Mucosa of descending colon (tissue), 3 donors: ENCODE results near the gene VPS29. TPM values are rescaled to one million over a fixed set of nuclear protein-coding genes. Genes with fewer than 3 reads are reported as not detected.
"Not testable (repeated sequence)": the region's sequence is repeated elsewhere in the genome, so short reads cannot be mapped to it uniquely, and the experiment has no call there.

ENCODE experiments used
- ATAC-seq: fragments of 200-7000 bp; cut with Tn5 transposase; one replicate; pipeline ENCODE4 v1.9.1; 2020; ENCODE audit warnings: mild to moderate bottlenecking, moderate library complexity
- DNase-seq, 3 donors: peaks; one replicate each; pipeline ENCODE4 v3.0.0-alpha.2; 2020
- H3K36me3 ChIP-seq: fragments of 200-600 bp; one replicate; pipeline ENCODE4 v1.8.0; 2021; ENCODE audit warnings: low read depth, mild to moderate bottlenecking
- H3K4me1 ChIP-seq: fragments of 200-600 bp; one replicate; pipeline ENCODE4 v1.8.0; 2021; ENCODE audit warnings: low read depth, mild to moderate bottlenecking
- H3K4me3 ChIP-seq: fragments of 200-600 bp; one replicate; pipeline ENCODE4 v1.8.0; 2021; ENCODE audit warnings: mild to moderate bottlenecking
- H3K9me3 ChIP-seq: fragments of 200-600 bp; one replicate; pipeline ENCODE4 v1.8.0; 2021; ENCODE audit warnings: mild to moderate bottlenecking
- CTCF ChIP-seq: fragments of 200-600 bp; IDR thresholded peaks from one replicate; pipeline ENCODE4 v1.8.0; 2022; ENCODE audit warnings: antibody characterized with exemption, mild to moderate bottlenecking
- intact Hi-C, 2 donors: fragments of 100-400 bp; cut with DNase I in 1 of 2; cut with micrococcal nuclease in 1 of 2; formaldehyde crosslinking; loops; one replicate each; pipeline versions ENCODE4 v1.11.0 to v1.11.1; 2022; cut with DNase I, micrococcal nuclease
- total RNA-seq, 3 donors: library from RNA; stranded (reverse); fragmentation: NEBNext Ultra II Directional in 2 of 3; extraction: Animal tissue kit (Norgen Biotek cat#: 25700) in 2 of 3; gene quantifications; one replicate each; pipeline versions ENCODE4 v1.2.1 to v1.2.4, GENCODE V29; 2021 to 2023
- donor health status: DM: no; HTN: no; CAD: no; lungs with moderate emphysema.
- donor health status: DM: no; HTN: no; CAD: no.
- donor health status: DM: no; HTN: yes; CAD: no.

The VPS29 gene
- total RNA-seq, 3 donors from 2014 or later = 99.5 to 127 (median 121) TPM

- Histone ChIP-seq H3K9me3 (no peaks in the 10 kb centered on the region), H3K4me3 (no peak overlapping the region), H3K36me3 (no peaks in the 10 kb centered on the region), H3K4me1 (peaks cover 26% of the 10 kb centered on the region)
- ATAC-seq (no peak), DNase-seq (no peak)
- TF ChIP-seq CTCF = no peak
- intact Hi-C loops = no loop called here
These were observed 30.7 kb upstream of the VPS29 start for GRCh38 chr12:110532644-110533043.

- H3K9me3 ChIP-seq = no peaks in the 10 kb centered on the region
- peak; percentile 88 for ATAC-seq
- peaks cover 23% of the 10 kb centered on the region for H3K4me1 ChIP-seq
- H3K36me3 ChIP-seq = no peaks in the 10 kb centered on the region
- no peak for DNase-seq
- no peak for TF ChIP-seq CTCF
- intact Hi-C loops = no loop called here
- no peak overlapping the region for H3K4me3 ChIP-seq
These were observed 29.9 kb upstream of the VPS29 start for GRCh38 chr12:110531741-110532333.

DNA sequence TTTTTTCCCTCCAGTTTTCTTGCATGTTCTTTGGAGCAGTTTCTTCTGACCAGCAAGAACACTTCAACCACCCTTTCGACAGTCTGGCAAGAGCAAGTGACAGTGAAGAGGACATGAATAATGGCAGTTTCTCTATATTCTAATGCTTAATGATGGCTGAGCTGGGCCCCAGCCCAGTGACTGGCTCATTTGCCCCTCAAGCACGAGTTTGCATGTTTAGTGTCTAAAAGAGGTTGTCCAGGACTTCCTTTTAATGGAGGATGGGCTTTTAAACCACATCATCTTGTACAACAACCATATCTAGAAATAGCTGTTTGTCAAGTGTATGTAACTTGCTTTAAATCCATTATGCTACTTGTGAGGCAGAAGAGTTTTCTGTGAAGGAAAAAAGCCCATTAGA, 28.6 kb upstream of the VPS29 start:
- intact Hi-C loops = no loop called here
- no peak for TF ChIP-seq CTCF
- Histone ChIP-seq H3K4me3 (no peak overlapping the region), H3K36me3 (no peaks in the 10 kb centered on the region), H3K9me3 (no peaks in the 10 kb centered on the region), H3K4me1 (peaks cover 23% of the 10 kb centered on the region)
- ATAC-seq (no peak), DNase-seq (no peak)

DNA sequence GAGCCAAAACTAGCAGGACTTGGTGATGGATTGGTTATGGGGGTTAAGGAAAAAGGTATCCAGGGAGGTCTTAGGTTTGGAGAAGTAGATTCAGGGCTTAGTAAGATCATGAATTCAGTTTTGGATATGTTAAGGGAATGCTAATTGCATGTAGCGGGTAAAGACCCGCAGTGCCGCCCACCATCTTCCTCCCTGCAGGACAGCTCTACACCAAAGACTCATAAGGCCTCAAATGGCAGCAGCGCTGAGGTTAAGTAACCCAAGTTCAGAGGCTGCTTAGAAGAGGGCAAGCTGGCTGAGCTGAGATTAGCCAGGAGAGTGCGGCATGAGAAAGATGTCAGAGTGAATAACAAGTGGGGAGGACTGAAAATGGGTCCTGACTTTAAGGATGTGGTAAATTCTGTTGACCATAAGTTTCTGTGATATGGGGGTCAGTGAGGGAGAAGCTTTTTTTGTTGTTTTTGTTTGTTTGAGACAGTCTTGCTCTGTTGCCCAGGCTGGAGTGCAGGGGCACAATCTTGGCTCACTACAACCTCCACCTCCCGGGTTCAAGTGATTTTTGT, 26.4 kb upstream of the VPS29 start:
- Histone ChIP-seq H3K9me3 (no peaks in the 10 kb centered on the region), H3K36me3 (no peaks in the 10 kb centered on the region), H3K4me1 (peaks cover 18% of the 10 kb centered on the region), H3K4me3 (no peak overlapping the region)
- ATAC-seq (no peak), DNase-seq (no peak)
- no peak for TF ChIP-seq CTCF
- intact Hi-C loops = no loop called here

DNA sequence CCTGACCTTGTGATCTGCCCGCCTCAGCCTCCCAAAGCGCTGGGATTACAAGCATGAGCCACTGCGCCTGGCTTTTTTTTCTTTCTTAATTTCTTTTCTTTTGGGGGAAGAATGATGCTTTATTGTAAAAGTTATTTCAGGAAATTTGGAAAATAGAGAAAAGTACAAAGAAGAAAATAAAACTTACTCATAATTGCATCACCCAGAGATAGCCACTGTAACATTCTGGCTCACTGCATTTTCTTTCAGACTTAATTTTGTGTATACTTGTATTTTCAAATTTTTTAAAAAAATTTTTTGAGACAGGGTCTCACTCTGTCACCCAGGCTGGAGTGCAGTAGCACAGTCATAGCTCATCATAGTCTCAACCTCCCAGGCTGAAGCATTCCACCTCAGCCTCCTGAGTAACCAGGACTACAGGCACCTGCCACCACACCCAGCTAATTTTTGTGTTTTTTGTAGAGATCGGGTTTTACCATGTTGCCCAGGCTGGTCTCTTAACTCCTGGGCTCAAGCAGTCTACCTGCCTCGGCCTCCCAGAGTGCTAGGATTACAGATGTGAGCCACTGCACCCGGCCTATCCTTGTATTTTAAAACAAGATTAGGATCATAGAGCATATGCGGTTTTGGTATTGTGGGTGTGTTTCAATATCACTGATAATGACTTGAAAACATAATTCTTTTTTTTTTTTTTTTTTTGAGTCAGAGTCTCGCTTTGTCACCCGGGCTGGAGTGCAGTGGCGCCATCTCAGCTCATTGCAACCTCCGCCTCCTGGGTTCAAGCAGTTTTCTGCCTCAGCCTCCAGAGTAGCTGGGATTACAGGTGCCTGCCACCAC, 19.2 kb upstream of the VPS29 start:
- ATAC-seq, H3K9me3 ChIP-seq, H3K4me3 ChIP-seq, DNase-seq, H3K4me1 ChIP-seq, intact Hi-C loops, H3K36me3 ChIP-seq: not testable (repeated sequence)

DNA sequence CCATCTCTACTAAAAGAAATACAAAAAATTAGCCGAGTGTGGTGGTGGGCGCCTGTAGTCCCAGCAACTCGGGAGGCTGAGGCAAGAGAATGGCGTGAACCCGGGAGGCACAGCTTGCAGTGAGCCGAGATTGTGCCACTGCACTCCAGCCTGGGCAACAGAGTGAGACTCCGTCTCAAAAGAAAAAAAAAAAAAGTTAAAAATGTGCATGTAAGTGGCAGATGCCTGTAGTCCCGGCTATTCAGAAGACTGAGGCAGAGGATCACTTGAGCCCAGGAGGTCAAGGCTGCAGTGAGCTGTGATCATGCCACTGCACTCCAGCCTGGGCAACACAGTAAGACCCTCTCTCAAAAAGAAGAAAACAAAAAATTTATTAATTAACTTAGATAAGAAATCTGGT, 16.1 kb upstream of the VPS29 start:
- DNase-seq, H3K36me3 ChIP-seq, intact Hi-C loops, ATAC-seq, H3K9me3 ChIP-seq, H3K4me1 ChIP-seq, H3K4me3 ChIP-seq: not testable (repeated sequence)
